Fibroblast of lung (primary cell): Measurements from ENCODE around the gene PSMB2.

Experiments used
- CTCF ChIP-seq, 2 donors: IDR thresholded peaks in 1 of 2; conservative IDR thresholded peaks in 1 of 2; 1 replicate in 1 of 2; 2 replicates in 1 of 2; pipeline ENCODE4 v1.5.1; 2011 to 2012; ENCODE audit warnings: low read length in 2 of 2, control low read depth in 1 of 2, inconsistent platforms in 1 of 2, low read depth in 1 of 2, mild to moderate bottlenecking in 1 of 2
- EZH2 ChIP-seq: IDR thresholded peaks from 2 replicates; pipeline ENCODE4 v1.5.1; 2012; ENCODE audit warnings: low read length, control low read depth, mild to moderate bottlenecking; ENCODE audit errors: missing control alignments

DNA sequence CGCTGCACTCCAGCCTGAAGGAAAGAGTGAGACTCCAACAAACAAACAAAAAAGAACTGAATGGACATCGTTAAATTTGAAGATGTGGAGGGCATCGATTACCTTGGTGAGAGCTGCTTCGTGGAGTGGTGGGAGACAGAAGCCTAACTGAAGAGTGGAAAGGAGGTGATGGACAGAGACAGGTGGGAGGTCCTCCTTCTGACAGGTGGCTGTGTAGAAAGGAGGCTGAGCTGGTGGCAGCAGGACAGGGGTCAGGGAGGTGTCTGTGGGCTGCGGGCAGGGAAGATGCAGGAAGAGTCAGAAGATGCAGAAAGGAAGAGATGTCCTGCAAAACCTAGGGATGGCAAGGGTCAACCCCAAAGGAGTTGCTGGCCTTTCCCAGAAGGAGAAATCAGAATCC is 46.8 kb upstream of the PSMB2 start:
- TF ChIP-seq CTCF (conservative IDR thresholded peaks at IDR 0.05 in 1 of 2, IDR thresholded peaks at IDR 0.05 in 1 of 2; ENCODE audit: low read depth in 1 of 2, low read length in 2 of 2) (no peak), EZH2 (no peak)
